SU-DHL-6 (cell line): ENCODE results near the gene LPCAT1.
A peak's percentile ranks its signal among the peaks of the same experiment; 100 is the strongest.

Experiments used
- H2AFZ ChIP-seq: fragments of 200-600 bp; sonication (generic); 2 replicates; pipeline ENCODE4 v1.6.1; 2014; ENCODE audit warnings: low read depth, mild to moderate bottlenecking, moderate library complexity, mixed read lengths, antibody characterized with exemption, low read length; ENCODE audit not compliant: severe bottlenecking
- H3F3A ChIP-seq: fragments of 200-600 bp; shearing (Covaris generic); 2 replicates; pipeline ENCODE4 v1.6.0; 2016; ENCODE audit warnings: antibody characterized with exemption, mild to moderate bottlenecking; ENCODE audit not compliant: insufficient read depth
- H3K27ac ChIP-seq: fragments of 200-600 bp; sonication (generic); 2 replicates; pipeline ENCODE4 v1.5.1; 2016; ENCODE audit warnings: low read depth, mild to moderate bottlenecking, low read length, moderate library complexity, mixed read lengths
- H3K27me3 ChIP-seq: fragments of 200-600 bp; sonication (generic), shearing (Covaris generic); 2 replicates; pipeline ENCODE4 v1.6.0; 2014; ENCODE audit warnings: mild to moderate bottlenecking, low read length
- H3K36me3 ChIP-seq: fragments of 200-600 bp; sonication (generic); 2 replicates; pipeline ENCODE4 v1.6.1; 2014; ENCODE audit warnings: mild to moderate bottlenecking, low read length, mixed read lengths
- H3K4me2 ChIP-seq: fragments of 300-600, 200-600 bp; shearing (Covaris generic), sonication (generic); 2 replicates; pipeline ENCODE4 v1.6.0; 2014; ENCODE audit warnings: low read length, low read depth, mild to moderate bottlenecking; ENCODE audit not compliant: poor library complexity, severe bottlenecking
- H3K4me3 ChIP-seq: fragments of 200-600 bp; sonication (generic); 2 replicates; pipeline ENCODE4 v1.5.1; 2014; ENCODE audit warnings: antibody characterized with exemption, low read length, mild to moderate bottlenecking, mixed read lengths; ENCODE audit not compliant: insufficient read depth, poor library complexity, severe bottlenecking
- H3K79me2 ChIP-seq: fragments of 200-600 bp; sonication (generic); 2 replicates; pipeline ENCODE4 v1.6.1; 2014; ENCODE audit warnings: mild to moderate bottlenecking, low read length, moderate library complexity; ENCODE audit not compliant: insufficient read depth
- H3K9ac ChIP-seq: fragments of 200-600 bp; sonication (generic); 2 replicates; pipeline ENCODE4 v1.7.0; 2014; ENCODE audit warnings: mild to moderate bottlenecking, low read length
- H3K9me2 ChIP-seq: fragments of 200-600 bp; sonication (generic); replicated peaks from 2 replicates; pipeline ENCODE4 v1.6.1; 2014; ENCODE audit warnings: low read length; ENCODE audit not compliant: insufficient read depth
- H3K9me3 ChIP-seq: fragments of 200-600 bp; sonication (generic); 2 replicates; pipeline ENCODE4 v1.6.1; 2014; ENCODE audit warnings: low read length, mixed read lengths; ENCODE audit not compliant: insufficient read depth
- H4K20me1 ChIP-seq: fragments of 200-600 bp; sonication (generic); 2 replicates; pipeline ENCODE4 v1.6.1; 2014; ENCODE audit warnings: low read depth, mild to moderate bottlenecking, antibody characterized with exemption, low read length, moderate library complexity, mixed read lengths
- CTCF ChIP-seq: fragments of 200-600 bp; sonication (generic); IDR thresholded peaks from one replicate; pipeline ENCODE4 v1.5.1; 2017; ENCODE audit warnings: antibody characterized with exemption, mild to moderate bottlenecking, low read length, moderate library complexity; ENCODE audit not compliant: insufficient read depth, poor library complexity, severe bottlenecking
- EZH2phosphoT487 ChIP-seq: fragments of 200-600 bp; sonication (generic), shearing (Covaris generic); conservative IDR thresholded peaks from 2 replicates; pipeline ENCODE4 v1.6.1; 2018; ENCODE audit warnings: mild to moderate bottlenecking, antibody characterized with exemption, low read length, moderate library complexity, mixed read lengths

LPCAT1 gene

GRCh38 chr5:1523480-1523792 lies 324 bp downstream of the LPCAT1 start:
- Histone ChIP-seq H3K4me2 (peak overlapping the region; percentile 59), H3K27me3 (no peaks in the 10 kb centered on the region), H3K4me3 (peak overlapping the region; percentile 82), H4K20me1 (no peaks in the 10 kb centered on the region), H3K27ac (peak overlapping the region; percentile 52; the same call in 1 of the 2 replicates), H3K36me3 (0 out of 2 replicates have a peak, but pooled peaks cover 6% of the 10 kb centered on the region), H3K9ac (peak overlapping the region; percentile 89), H3K9me3 (no peaks in the 10 kb centered on the region), H3K79me2 (peaks cover 45% of the 10 kb centered on the region), H3K9me2 (no peaks in the 10 kb centered on the region), H3F3A (no peaks in the 10 kb centered on the region), H2AFZ (no peak overlapping the region)
- TF ChIP-seq CTCF, result no peak
- TF ChIP-seq EZH2phosphoT487, result no peak

GRCh38 chr5:1522601-1523479 lies 920 bp downstream of the LPCAT1 start:
- peak overlapping the region; percentile 89 for H3K9ac ChIP-seq
- H3K9me3 ChIP-seq, result no peaks in the 10 kb centered on the region
- H3K9me2 ChIP-seq, result no peaks in the 10 kb centered on the region
- no peaks in the 10 kb centered on the region for H3F3A ChIP-seq
- H2AFZ ChIP-seq, result no peak overlapping the region
- TF ChIP-seq CTCF, result no peak
- TF ChIP-seq EZH2phosphoT487, result no peak
- H3K79me2 ChIP-seq, result peaks cover 50% of the 10 kb centered on the region
- peak overlapping the region; percentile 59 for H3K4me2 ChIP-seq
- 0 out of 2 replicates have a peak, but pooled peaks cover 6% of the 10 kb centered on the region for H3K36me3 ChIP-seq
- no peaks in the 10 kb centered on the region for H3K27me3 ChIP-seq
- peak overlapping the region; percentile 82 for H3K4me3 ChIP-seq
- H4K20me1 ChIP-seq, result no peaks in the 10 kb centered on the region
- H3K27ac ChIP-seq, result 0 out of 2 replicates have a peak overlapping the region, but pooled peaks have one; percentile 14

- H3K4me3 ChIP-seq, result peak overlapping the region; percentile 82
- H2AFZ ChIP-seq, result no peak overlapping the region
These were observed 1.8 kb downstream of the LPCAT1 start for GRCh38 chr5:1521671-1522600.

More at GRCh38 chr5:1521671-1522600, 1.8 kb downstream of the LPCAT1 start:
- TF ChIP-seq CTCF (no peak), EZH2phosphoT487 (no peak)
- Histone ChIP-seq H3K4me2 (peak overlapping the region; percentile 59), H4K20me1 (no peaks in the 10 kb centered on the region), H3K9me2 (no peaks in the 10 kb centered on the region), H3K27ac (no peak overlapping the region), H3K9me3 (no peaks in the 10 kb centered on the region), H3K36me3 (0 out of 2 replicates have a peak, but pooled peaks cover 6% of the 10 kb centered on the region), H3K27me3 (no peaks in the 10 kb centered on the region), H3K79me2 (peaks cover 57% of the 10 kb centered on the region), H3F3A (no peaks in the 10 kb centered on the region), H3K9ac (peak overlapping the region; percentile 89)
